NCI-H510A (cell line): ENCODE results near the gene NUP54.
A peak's percentile ranks its signal among the peaks of the same experiment; 100 is the strongest.

Experiments
- DNase-seq: peaks from one replicate; lab custom pipeline; 2025; lab: John Stamatoyannopoulos, UW

NUP54 gene

GRCh38 chr4:76148142-76148865, at the start of gene NUP54:
NUP54 (minus strand) TSS chr4:76148397; CDS start chr4:76148374, 23 bp downstream.
- DNase-seq: peak; percentile 80

DNA sequence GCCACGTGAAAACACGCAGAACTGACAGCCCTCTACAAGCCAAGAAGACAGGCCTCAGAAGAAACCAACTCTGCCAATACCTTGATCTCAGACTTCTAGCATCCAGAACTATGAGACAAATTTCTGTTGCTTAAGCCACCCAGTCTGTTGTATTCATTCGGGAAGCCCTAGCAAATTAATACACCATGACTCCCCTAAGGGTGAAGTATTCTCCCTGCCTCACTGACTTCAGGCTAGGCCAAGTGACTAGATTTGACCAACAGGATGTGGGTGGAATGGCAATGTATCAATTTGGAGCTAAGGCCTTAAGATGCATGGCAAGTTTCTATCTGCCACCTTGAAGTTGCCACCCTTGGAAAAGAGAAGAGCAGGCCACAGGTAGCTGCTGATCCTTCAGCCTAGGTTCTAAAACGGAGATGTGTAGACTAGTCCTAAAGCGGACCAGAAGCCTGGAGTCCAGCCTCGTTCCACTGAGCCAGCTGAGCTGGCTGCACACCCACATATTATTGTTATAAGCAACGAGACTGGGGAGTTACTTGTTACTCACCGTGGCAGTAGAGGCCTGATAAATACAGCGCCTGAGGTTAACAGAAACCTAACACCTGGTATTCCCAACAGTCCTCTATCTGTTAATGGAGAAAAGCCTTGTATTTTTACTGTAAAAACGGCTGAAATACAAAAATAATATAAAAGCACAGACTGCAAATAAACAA, 49.0 kb upstream of the NUP54 start:
- no peak for DNase-seq

- DNase-seq: no peak
These were observed 48.2 kb upstream of the NUP54 start for GRCh38 chr4:76196376-76196775.

GRCh38 chr4:76195326-76195725, 47.1 kb upstream of the NUP54 start:
- no peak for DNase-seq

DNA sequence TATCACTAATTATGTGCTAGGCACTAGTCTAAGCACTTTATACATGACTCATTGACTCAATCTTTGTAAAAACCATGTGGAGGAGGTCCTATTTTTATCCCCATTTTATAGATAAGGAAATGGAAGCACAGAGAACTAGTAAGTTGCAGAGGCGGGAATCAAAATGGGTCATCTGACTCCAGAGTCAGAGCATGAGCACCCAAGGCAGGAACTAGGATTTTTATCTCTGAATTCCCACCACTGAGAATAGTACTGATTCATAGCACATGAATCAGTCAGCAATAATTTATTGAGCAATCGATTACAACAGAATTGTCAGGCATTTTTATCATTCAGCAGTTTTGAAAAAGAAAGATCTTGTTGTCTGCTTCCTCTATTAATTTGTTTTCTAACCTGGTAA, 46.1 kb upstream of the NUP54 start:
- DNase-seq: no peak

GRCh38 chr4:76192236-76192635, 44.0 kb upstream of the NUP54 start:
- DNase-seq: no peak

DNA sequence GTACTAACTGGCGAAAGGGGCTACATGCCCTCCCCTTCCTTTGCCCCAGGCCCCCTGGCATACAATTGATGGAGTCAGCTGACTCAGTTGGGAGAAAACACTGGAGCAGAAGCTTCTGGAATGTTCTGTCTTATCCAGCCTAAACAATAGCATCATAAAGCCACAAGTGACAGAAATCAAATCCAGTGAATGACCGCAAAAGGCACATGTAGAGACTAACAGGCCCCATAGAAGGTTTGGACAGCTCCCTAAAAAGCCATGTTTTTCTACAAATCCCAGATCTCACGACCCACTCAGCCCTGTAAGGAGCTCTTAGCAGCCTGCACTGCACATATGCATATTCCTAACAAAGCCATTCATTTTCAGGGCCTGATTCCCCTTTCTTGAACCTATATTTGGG, 40.4 kb upstream of the NUP54 start:
- DNase-seq: no peak

DNA sequence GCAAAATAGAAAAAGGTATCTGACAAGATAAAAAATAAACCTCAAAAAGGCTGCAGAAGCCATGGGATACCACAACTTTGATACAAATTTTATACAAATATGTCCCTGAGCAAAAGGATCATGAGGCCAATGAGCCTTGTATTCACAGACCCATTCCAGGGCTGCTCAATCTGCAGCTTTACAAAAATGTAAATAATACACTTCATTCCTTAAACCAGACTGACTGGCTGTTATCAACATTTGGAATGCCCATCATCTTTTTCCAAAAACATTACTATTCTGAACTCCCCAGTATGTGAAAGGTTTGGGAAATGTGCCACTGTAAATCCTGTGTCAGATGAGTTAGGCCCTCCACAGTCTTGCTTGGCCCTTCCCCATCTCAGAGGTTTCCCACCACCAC, 40.0 kb upstream of the NUP54 start:
- DNase-seq: no peak

DNA sequence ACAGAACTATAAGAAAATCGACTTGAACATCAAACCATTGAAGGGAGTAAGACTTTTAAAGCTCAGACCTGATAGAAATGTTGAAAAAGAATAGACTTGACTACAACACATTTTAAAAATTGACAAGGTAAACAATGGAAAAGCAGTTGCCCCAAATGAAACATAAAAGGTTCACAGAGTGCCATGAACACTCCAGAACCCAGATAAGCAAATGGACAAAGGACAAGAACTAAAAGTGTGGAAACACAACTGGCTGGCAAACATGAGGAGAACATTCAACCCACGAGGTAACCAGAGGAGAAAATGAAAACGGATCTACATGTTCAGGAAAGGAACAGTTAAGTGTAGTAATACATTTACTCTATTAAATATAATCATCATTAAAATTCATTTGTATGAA, 39.0 kb upstream of the NUP54 start:
- no peak for DNase-seq

GRCh38 chr4:76182463-76182862, 34.3 kb upstream of the NUP54 start:
- no peak for DNase-seq

DNA sequence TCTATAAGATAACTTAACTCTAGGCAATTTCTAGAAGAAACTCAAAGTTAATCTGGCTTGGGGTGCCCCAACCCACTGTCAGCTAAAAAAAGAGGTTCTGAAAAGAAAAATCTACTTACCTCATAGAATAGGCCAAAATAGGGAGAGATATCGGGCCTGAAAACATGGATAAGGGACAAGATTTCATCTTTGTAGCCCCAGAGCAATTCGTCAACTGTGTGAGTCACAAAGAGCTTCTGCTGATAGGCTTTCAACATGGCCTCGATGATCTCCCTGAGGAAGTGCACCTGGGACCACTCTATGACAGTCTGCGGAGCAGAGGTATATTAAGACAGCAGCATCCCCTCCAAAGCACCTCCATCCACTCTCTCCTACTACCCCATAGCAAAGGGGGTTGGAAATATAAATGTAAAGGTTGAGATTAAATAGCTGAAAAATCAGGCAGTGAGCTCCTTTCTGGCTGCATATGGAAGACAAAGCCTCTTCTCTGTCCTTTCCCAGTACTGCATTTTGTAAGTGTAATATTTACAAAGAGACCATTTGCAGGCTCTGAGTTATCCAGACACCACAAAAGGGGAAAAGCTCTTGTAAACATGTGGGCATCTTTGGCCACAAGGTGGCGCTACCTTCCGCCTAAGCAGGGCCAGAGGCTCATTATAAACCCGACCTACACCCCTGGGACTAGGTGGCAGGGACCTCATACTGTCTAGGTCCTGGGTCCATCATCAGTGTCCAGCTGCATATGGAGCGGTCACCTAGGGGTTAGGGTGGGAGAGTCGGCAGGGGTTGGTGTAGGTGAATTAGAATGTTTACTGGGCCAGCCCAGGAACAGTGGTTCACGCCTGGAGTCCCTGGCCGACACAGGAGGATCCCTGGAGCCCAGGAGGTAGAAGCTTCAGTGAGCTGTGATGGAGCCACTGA, 31.5 kb upstream of the NUP54 start:
- peak; percentile 59 for DNase-seq

DNA sequence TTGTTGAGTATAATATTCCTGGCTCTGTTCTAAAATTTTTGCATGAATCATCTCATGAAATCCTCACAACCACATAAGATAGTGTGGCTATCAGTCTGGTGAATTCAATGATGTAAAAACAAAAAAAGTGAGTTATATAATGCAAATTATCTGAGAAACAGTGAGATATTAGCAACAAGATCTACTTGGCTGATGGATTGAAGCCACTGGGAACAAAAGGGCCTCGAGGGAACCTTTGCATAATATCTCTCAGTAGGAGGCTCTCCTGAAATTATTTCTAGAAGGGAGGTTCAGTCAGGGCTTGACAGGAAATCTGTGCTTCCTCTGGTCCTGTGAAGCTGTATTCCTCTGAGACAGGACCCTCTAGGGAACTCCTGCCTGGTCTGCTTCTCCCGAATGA, 30.1 kb upstream of the NUP54 start:
- DNase-seq: no peak

DNA sequence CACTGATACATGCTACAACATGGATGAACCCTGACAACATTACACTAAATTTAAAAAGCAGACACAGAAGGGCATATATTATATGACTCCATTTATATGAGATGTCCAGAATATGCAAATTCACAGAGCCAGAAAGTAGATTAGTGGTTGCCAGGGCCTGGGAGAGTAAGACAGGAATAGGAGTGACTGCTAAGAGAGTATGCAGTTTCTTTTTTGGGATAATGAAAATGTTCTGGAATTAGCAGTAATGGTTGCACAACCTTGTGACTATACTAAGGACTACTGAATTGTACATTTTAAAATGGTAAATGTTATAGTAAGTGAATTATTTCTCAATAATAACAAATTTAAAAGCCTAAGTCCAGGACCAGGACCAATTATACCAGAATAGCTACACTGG, 29.5 kb upstream of the NUP54 start:
- DNase-seq: no peak

GRCh38 chr4:76175336-76175735, 27.1 kb upstream of the NUP54 start:
- no peak for DNase-seq

- no peak for DNase-seq
These were observed 26.0 kb upstream of the NUP54 start for GRCh38 chr4:76174216-76174615.

DNA sequence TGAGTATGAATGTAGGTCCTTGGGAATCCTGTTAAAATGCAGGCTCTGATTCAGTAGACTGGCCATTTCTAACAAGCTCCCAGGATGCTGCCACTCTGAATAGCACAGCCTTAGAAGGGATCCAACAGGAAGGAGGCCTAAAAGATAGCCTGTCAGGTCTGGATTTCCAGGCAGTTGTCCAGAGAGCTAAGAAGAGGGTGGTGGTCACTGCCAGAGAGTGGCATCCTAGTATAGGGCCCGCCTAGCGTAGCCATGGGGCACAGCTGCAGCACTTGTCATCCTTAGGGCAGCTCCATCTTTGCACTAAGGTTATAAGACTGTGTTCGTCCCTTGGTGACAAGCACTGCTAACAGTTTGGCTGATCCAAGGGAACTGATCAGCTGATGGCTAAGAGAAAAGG, 20.5 kb upstream of the NUP54 start:
- DNase-seq: no peak

GRCh38 chr4:76166480-76166879, 18.3 kb upstream of the NUP54 start:
- DNase-seq: no peak

DNA sequence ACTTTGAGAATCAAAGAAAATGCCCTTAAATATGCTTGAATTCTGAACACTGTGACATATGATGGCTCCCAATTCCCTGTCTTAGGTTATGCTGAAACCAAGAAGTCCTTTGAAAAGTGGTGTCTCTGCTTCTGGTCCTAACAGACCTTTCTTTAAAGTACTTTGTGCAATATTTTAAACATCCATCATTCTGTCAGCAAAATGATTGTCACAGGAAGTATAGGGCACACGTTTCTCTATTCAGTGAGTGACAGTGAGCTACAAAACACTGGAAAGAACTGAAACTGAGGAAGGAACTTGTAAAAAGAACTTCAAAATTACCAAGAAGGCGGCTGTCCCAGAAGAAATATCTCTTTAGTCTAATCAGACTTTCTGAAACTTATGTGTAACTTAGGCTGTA, 12.2 kb upstream of the NUP54 start:
- no peak for DNase-seq

- no peak for DNase-seq
These were observed 8.4 kb upstream of the NUP54 start for GRCh38 chr4:76156635-76157034.

- no peak for DNase-seq
These were observed 7.8 kb upstream of the NUP54 start for GRCh38 chr4:76155979-76156378.

DNA sequence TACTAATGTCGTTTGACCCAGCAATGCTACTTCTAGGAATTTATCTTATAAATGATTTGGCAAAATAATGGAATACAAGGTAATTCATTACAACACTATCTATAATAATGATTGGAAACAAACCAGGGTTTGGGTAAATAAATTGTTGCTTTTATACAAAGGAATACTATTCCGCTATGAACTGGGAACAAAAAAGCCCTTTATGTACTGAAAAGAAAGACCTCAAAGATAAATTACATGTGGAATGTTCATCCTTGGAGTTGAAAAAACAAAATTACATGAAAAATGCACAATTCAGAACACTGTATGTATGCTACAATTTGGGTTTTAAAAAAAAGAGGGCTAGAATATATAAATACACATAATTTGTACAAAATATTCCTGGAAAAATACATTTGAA, 5.2 kb upstream of the NUP54 start:
- DNase-seq: no peak

- peak; percentile 80 for DNase-seq
These were observed 599 bp downstream of the NUP54 start for GRCh38 chr4:76147454-76148141.
